HG02571 (cell line): ENCODE data around the gene LRP8.

Experiments
- ATAC-seq: cut with Tn5 transposase; IDR thresholded peaks from one replicate; pipeline ENCODE4 v1.9.1; 2021; ENCODE audit warnings: mild to moderate bottlenecking, moderate library complexity; ENCODE audit not compliant: unreplicated experiment

LRP8 gene

DNA sequence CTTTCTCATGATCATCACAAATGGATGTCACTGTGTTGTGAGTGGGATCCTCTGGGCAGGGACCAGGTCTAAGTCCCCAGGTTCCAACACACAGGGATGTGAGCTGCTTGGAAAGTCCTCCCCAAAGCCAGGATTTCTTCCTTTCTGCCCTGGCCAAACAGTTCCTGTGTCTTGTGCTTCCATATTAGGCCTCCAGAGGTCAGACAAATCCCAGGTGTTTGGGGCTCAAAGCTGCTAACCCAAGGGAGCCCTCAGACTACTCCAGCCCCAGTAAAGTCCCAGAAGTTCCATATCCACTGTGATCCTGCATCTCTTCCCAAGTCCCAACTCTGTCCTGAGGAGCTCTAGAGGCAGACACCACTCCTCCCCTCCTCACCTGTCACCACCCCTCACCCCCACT, 61.8 kb downstream of the LRP8 start:
- ATAC-seq = no peak

DNA sequence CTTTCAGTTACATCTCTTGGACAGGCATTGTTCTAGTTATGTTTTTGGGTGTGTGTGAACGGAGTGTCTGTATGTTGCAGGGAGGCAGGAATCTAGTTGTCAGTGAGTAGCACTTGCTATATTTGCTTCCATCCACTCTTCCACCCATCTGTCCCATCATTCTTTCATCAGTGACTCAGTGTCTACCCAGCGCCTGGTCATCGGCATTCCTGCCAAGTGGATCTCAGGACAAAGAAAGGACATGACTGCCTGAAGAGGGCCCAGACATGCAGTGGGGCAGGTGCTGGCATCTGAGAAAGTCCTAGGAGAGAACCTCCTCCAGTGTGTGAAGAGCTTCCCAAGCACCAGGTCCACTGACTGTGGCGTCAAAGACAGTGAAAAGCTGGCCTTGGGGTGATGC, 62.3 kb downstream of the LRP8 start:
- no peak for ATAC-seq

DNA sequence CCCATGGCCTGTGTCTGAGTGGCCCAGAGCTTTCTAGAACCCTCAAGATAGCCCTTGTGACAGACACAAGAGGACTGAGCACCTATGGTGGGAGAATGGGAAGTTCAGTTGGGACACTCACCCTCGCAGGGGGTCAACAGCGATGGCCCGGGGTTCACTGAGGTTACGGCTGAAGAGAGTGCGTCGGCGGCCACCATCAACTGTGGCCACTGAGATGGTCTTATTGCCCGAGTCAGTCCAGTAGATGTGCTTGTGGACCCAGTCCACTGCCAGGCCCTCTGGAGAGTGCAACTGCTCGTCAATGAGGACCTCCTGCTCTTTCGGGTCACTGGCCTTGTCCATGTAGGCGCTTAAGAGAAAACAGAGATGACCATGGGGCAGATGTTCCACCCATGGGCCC, 63.8 kb downstream of the LRP8 start:
- ATAC-seq = no peak

DNA sequence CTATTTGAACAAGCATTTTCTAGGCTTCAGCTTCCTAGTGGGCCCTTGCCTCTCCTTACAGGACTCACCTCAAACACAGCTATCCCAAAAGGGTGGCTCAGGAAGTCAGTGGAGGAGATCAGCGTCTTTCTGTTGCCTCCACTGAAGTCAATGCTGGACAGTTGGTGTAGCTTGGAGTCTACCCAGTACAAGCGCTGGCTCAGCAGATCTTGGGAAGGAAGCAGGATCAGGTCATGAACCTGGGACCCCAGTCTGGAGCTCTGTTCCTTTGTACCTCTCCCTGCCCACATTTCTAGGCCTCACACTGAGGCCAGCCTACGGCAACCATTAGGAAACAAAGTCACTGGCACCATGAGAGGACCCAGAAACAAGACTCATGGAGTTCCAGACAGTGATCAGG, 65.9 kb downstream of the LRP8 start:
- no peak for ATAC-seq

DNA sequence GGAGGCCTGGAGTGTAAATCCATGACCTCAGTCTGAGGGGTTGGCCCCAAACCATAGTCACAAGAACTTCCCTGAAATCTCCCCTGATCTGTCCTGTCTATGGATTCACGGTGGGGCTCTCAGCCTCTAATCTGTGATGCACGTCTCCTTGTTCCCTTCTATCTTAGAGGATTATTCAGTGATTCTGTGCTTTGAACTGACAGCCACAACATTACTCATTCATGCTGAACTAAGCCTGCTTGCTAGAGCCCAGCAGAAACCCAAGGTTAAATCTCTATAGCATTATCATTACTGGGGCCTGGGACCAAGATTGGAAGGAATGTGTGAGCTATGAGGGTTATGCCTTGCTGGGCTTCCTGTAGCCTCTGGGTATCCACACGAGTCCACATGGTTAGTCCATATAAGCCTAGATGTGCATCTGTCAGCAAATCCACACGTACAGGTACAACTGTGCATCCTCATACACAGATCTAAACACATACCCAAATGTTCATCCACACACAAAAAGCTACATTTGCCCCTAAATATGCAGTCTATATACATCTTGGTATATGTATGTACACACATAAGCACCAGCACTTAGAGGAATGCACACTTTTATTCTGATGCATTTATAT, 67.1 kb downstream of the LRP8 start:
- ATAC-seq = no peak

DNA sequence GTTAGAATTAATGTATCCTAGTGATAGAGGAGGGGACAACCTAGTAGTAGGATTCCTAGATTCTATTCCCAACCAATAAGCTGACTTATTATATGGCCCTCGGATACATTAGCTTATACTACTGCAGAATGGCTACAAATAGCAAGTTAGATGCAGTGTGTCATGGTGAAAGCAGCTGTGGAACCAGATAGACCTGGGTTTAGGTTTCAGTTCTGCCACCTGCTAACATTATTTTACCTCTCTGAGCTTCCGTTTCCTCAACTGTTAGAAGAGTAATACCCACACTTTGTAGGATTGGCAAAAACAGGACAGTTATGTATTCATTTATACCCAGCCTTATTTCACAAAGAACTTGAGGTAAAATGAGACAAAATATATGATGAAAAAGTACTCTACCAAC, 67.9 kb downstream of the LRP8 start:
- no peak for ATAC-seq

DNA sequence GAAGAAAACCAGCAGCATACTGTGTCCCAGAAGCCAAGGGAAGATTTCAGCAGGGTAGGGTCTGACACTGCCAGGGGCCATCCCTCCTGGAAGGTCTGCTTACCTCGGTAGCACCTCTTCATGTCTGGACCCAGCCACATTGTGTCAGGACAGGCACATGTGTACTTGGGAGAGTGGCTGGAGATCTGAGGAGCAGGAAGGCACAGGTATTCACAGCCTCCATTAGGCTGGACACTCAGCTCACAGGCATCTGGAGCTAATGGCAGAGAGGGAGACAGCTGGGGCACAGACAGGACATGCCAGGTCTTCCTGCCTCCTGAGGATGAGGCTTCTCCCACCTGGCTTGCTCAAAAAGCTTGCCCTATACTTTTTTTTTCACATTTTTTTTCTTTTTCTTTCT, 69.7 kb downstream of the LRP8 start:
- no peak for ATAC-seq

DNA sequence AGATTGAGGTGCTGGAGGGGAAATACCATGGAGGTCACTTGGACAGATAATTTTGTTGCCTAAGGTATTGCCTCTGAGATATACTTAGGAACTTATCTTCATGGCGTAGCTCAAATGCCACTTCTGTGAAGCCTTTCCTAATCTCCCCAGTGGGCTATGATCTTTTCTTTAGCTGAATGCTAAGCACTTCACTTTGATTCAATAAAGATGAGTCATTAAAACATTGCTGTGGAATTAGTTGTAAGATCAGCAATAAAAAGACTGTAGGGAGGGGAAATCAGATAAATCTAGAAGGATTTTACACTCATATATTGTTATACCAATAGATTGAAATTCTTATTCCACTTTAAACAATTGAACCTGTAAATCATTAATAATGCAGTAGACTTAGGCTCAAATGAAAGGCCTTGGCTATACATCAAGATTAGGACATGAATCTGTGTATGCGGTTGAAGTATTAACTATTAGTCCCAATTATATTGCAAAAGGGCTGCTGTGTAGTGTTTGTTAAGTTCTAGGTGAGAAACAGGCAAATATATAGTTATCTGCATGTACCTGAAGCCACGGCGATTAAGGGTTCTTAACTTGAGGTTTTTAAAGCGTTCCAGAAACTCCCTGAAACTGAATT, 70.3 kb downstream of the LRP8 start:
- ATAC-seq = no peak

DNA sequence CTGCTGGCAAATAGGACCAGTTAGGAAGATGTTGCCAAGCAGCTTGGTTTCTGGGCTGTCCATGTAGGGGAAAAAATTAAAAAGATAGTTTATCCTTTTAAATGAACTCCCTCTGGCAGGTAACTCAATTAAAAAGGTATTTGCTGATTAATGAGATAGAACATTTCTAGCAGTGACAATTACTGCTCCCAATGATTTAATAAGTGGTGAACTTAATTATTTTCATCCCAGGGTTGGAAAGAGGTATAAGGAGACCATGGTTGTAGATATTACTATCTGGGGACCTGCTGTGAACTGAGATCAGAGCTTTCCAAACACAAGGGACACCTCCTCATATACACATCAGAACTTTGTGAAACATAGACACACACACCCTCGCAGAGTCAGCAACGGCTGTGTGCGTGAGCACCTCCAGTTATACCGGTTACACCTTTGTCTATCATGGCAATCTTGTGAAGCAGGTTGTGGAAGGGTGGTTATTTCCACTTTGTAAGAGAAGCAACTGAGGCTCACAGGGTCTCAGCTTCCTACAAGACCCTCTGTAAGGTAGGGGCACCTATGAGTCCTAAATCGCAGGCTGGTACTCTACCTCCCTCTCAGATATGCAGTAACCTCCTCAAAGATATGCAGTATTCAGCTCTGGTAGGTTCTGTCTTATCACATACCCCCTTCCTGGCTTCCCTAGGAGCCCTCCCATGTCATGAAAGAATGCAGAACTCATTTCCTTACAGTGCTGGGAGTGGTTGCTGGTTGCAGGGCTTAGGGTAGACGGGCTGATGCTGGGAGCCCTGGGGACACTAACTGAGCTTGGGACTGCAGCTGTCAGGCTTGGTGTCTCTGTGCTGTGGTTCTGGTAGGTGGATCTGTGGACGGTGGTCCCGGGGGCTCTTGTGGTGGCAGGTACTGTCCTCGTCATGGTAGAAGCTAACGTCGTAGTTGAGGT, 71.1 kb downstream of the LRP8 start:
- ATAC-seq = no peak

DNA sequence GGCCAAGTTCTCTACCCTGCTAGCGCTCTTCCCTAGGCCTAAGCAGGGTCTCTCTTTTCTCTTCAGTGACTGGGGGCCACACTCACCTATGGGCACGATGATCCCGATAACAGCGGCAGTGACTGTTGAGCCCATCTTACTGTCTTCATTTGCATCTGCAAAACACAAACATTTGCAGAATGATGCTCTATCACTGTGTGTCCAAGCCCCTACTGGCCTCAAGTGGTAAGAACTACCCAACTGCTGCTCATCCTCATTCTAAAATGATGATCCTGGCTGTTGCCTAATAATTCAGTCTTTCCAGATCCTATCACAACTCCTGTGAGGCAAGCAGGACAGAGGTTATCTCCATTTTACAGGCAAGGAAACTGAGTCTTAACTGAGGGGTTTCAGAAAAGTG, 72.8 kb downstream of the LRP8 start:
- ATAC-seq = no peak

DNA sequence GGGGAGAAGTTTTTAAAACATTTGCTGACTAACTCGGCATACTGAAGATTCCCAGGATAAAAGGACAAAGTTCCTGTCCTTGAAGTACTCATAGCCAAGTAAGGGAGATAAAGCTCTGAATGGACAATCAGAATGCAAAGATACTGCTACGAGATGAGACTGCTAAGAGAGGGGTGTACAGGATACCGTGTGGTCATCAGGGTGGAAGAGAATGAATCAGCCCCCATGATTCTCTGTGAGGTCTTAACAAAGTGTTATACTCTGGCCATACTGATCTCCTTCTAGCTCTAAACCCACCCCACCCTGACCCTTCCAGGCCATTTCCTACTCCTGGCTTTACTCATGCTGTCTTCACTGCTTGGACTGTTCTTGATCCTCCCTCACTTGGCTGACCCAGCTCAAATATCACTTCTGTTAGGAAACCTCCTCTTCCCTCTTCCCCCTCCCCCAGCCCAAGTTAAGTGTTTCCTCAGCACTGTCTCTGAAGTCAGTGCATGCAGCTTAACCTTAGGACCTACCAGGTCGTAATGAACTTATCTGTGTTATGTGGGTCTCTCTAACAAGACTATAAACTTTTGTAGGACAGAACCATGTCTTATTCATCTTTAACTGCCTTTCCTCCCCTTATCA, 73.7 kb downstream of the LRP8 start:
- no peak for ATAC-seq

DNA sequence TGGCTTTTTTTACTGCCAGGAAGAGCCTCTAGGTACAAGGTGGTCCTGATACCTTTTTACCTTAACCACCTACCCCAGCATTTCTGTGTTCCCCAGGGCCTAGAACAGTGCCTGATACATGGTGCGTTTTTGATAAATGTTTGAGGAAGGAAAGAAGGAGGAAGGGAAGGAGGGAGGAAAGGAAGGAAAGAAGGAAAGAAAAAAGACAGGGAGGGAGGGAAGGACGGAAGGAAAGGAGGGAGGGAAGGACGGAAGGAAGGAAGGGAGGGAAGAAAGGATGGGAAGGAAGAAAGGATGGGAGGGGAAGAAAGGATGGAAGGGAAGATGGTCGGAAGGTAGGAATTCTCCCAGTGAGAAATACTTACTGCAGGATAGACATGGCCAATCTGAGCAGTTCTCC, 77.5 kb downstream of the LRP8 start:
- no peak for ATAC-seq

DNA sequence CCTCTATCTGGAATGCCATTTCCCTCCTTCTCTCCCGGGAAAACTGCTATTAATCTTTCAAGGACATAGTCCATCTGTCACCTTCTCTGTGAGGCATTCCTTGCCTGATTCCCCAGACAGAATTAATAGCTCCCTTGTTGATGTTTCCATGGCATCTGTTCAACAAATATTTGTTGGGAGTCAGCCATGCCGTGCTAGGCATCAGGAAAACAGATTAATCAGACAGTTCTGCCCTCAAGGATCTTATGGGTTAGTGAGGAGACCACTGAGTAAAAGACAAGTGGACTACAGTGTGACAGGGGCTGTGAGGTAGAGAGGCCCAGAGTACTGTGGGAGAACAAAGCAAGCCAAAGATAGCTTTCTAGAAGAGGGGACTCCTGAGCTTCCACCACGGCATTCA, 78.2 kb downstream of the LRP8 start:
- no peak for ATAC-seq

DNA sequence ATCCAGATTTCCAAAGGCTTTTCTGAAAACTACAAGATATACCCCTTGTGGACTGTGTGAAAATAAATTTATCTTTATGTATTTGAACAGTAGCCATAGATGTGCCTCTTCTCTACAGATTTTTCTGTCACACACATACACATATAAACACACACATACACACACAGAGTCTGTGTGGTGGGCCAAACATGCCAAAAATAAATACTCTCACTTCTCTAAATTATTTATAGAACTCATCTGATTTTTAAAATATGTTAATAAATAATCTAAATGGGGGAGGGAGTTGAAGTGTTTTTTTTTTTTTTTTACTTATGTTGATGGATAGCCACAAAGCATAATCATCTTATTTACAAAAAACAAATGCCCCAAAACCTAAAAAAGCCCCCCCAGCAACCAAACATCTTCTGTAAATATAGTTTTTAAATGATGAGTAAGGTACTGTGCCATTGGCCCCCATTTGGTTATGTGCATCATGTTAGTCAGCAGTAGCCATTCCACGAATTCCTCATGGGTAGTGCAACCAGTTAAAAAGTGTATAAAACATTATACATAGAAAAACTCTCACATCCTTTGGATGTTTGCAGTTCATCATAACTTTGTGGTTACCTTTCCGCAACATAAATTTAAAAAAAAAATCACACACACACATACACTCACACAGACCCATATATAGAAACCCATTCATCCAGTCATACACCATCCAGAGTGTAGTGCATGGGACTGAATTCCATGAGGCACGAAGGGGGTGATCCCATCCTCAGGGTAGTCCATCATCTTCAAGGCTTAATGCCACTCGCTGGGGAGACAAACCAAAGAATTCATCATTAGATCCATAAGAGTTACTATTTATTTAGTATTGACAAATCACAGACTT, 81.4 kb downstream of the LRP8 start:
- no peak for ATAC-seq

DNA sequence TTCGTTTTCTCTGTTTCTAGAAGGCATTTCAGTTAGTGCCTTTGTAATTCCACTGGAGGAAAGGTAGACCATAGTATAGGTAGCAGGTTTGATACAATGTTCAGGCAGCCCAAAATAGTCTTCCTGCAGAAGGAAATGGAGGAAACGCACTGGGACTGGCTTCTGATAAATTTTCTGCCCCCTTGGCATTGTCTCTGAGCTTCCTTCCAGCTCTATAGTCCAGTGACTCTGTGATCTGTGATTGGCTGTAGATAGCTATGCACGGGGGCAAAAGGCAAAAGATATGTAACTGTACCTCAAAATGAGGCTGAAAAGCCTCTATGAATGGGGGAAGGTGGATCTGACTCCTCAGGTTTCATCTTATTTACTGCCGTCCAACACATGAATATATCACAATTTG, 83.7 kb downstream of the LRP8 start:
- no peak for ATAC-seq

DNA sequence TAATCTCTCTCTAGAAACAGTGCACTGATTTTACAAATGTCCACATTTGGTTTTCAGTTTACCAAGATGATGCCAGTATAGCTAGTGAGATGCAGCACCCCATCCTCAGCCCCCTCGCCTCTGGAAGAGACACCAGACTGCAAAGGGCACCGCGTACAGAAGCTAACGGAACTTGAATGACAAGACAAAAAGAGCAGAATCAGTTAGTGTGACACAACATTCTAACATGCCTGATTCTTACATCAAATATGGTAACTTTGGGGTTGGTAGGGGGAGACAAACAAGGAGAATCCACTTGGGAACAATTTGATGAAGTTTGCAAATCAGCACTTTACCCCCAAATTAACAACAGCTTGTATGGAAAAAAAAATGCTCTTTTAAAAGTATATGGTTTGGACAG, 85.5 kb downstream of the LRP8 start:
- ATAC-seq = no peak

DNA sequence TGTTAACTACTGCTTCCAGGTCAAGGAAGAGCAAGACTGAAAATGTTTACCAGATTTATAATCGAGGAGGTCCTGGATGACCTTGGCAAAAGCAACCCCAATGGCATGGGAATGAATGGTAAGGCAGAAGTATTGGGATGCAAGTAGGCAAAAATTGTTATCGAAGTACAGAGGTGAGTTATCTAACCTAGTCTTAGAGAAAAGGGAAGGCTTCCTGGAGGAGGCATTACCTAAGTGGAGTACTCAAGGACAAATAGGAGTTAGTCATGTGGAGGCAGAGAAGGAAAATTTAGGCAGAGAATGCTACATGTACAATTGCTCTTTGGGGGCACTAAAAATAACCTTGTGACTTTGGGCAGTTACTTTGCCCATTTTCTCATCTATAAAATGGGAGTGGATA, 86.0 kb downstream of the LRP8 start:
- ATAC-seq = no peak

DNA sequence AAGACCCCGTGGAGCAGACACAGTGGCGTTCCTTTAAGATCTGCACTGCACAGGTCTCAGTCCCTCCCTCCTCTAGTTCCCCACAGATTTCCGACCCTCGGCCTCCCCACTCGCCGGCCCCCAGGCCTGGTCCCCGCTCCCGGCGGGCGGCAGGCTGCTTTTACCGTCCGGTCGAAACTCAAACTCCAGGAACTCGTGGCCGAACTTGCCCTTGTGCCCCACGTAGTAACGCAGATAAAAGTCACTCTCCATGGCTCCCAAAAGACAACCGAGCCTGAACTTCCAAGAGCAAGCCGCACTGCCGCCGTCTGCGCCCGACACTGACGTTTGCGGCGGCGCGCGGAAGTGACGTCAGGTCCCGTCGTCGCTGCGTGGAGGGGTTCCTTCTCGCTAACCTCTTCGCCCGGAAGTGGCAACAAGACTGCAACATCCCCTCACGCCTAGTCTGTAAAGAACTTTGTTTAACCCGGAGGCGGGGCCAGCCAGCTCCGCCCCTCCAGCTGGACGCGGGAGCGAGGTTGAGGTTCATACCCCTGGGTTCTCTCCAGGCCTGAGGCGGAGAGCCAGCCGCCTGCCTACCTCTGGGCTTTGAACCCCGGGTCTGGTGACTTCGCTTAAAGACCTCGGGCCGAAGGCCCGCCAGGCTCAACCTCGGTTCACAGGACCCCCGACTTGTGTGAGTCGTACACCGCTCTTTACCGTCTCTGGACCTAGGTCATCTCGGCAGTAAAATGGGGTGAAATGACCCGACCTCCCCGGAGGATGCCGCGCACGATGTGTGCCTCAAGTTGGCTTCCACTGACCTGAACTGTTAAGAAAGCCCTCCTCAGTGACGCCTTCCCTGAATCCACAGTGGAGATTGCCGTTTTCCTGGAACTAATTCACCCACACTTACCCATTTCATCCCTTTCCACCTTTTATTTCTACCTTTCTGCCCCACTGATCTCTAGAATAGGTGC, 89.4 kb downstream of the LRP8 start, which contains the start of gene MAGOH:
Gene MAGOH (minus strand): TSS at position 322 of the 959 bp plus-strand sequence. CDS start 70 bp downstream, at position 252.
- ATAC-seq = peak; percentile 93

DNA sequence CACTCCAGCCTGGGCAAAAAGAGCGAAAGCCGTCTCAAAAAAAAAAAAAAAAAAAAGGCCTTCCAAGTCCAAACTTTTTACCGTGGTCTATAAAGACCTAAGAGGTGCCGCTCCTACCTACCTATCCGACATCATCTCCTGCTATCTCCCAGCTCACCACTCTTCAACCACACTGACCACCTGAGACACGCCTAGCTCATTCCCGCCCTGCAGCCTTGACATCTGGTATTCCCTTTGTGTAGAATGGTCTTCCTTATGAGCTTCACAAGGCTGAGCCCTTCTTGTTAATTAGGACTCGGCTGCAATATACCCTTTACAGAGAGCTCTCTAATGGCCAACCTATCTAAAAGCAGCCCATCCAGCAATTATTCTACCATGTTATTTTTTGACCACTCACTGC, 90.2 kb downstream of the LRP8 start:
- ATAC-seq = no peak

DNA sequence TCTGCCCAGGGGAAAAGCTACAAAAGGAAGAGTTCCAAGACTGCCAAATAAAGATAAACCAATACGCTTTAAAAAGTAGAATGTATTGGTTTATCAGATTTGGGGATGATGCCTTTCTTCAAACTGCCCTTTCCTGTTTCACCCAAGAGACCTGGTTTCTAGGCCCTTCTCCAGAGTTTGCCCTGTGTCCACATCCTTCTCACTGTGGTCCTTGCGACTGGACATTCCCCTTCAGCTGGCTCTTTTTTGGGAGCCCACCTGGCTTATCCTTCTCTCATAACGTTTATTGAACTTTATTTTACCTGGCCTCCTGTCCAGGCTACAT, 106.9 kb downstream of the LRP8 start:
- no peak for ATAC-seq
